Measurements from ENCODE around the gene RAVER2.

The RAVER2 gene

GRCh38 chr1:64857347-64857746 is 112.5 kb downstream of the RAVER2 start:
- TF ChIP-seq EZH2phosphoT487 (IDR thresholded peaks at IDR 0.05; ENCODE audit: low read depth) (no peak), CTCF (IDR thresholded peaks at IDR 0.05; ENCODE audit: low read depth, low read length) (no peak)
- Histone ChIP-seq H3K4me1 (ENCODE audit: low read length) (peaks cover 18% of the 10 kb centered on the region), H3K9me3 (ENCODE audit: insufficient read depth, low read length) (no peaks in the 10 kb centered on the region), H4K20me1 (ENCODE audit: insufficient read depth, low read length) (peaks cover 18% of the 10 kb centered on the region), H2AFZ (ENCODE audit: low read depth, low read length) (no peak overlapping the region), H3K4me2 (ENCODE audit: low read length) (no peak overlapping the region), H3K79me2 (ENCODE audit: low read length) (peaks cover 4% of the 10 kb centered on the region; the same call in 1 of the 2 replicates), H3K9ac (ENCODE audit: low read length) (no peak overlapping the region), H3K27me3 (ENCODE audit: low read depth, low read length) (no peaks in the 10 kb centered on the region), H3K36me3 (replicated peaks; ENCODE audit: low read depth, low read length) (peaks cover 35% of the 10 kb centered on the region), H3K4me3 (ENCODE audit: low read length) (no peak overlapping the region), H3K27ac (ENCODE audit: low read length) (no peak overlapping the region)

GRCh38 chr1:64861611-64862010 is 116.7 kb downstream of the RAVER2 start:
- H3K79me2 ChIP-seq (ENCODE audit: low read length), result peaks cover 13% of the 10 kb centered on the region; the same call in 1 of the 2 replicates
- no peak overlapping the region for H3K9ac ChIP-seq (ENCODE audit: low read length)
- peaks cover 27% of the 10 kb centered on the region for H4K20me1 ChIP-seq (ENCODE audit: insufficient read depth, low read length)
- H3K27ac ChIP-seq (ENCODE audit: low read length), result peak overlapping the region; percentile 57
- peak overlapping the region; percentile 63 for H3K4me2 ChIP-seq (ENCODE audit: low read length)
- H3K27me3 ChIP-seq (ENCODE audit: low read depth, low read length), result no peaks in the 10 kb centered on the region
- no peak overlapping the region for H2AFZ ChIP-seq (ENCODE audit: low read depth, low read length)
- 0 out of 2 replicates have a peak overlapping the region, but pooled peaks have one; percentile 13 for H3K4me3 ChIP-seq (ENCODE audit: low read length)
- peaks cover 37% of the 10 kb centered on the region for H3K36me3 ChIP-seq (replicated peaks; ENCODE audit: low read depth, low read length)
- H3K9me3 ChIP-seq (ENCODE audit: insufficient read depth, low read length), result no peaks in the 10 kb centered on the region
- TF ChIP-seq CTCF (IDR thresholded peaks at IDR 0.05; ENCODE audit: low read depth, low read length), result peak; percentile 37
- TF ChIP-seq EZH2phosphoT487 (IDR thresholded peaks at IDR 0.05; ENCODE audit: low read depth), result no peak
- peaks cover 46% of the 10 kb centered on the region for H3K4me1 ChIP-seq (ENCODE audit: low read length)

GRCh38 chr1:64864018-64864940 is 119.4 kb downstream of the RAVER2 start:
- Histone ChIP-seq H3K4me2 (ENCODE audit: low read length) (peak overlapping the region; percentile 67), H2AFZ (ENCODE audit: low read depth, low read length) (no peak overlapping the region), H4K20me1 (ENCODE audit: insufficient read depth, low read length) (peaks cover 24% of the 10 kb centered on the region), H3K27me3 (ENCODE audit: low read depth, low read length) (no peaks in the 10 kb centered on the region), H3K36me3 (replicated peaks; ENCODE audit: low read depth, low read length) (peaks cover 44% of the 10 kb centered on the region), H3K9me3 (ENCODE audit: insufficient read depth, low read length) (no peaks in the 10 kb centered on the region), H3K27ac (ENCODE audit: low read length) (peak overlapping the region; percentile 57), H3K79me2 (ENCODE audit: low read length) (peaks cover 13% of the 10 kb centered on the region; the same call in 1 of the 2 replicates), H3K4me3 (ENCODE audit: low read length) (peak overlapping the region; percentile 26), H3K4me1 (ENCODE audit: low read length) (peaks cover 50% of the 10 kb centered on the region), H3K9ac (ENCODE audit: low read length) (peak overlapping the region; percentile 39; the same call in 1 of the 2 replicates)
- TF ChIP-seq CTCF (IDR thresholded peaks at IDR 0.05; ENCODE audit: low read depth, low read length) (no peak), EZH2phosphoT487 (IDR thresholded peaks at IDR 0.05; ENCODE audit: low read depth) (no peak)

- H3K4me1 ChIP-seq (ENCODE audit: low read length), result peaks cover 50% of the 10 kb centered on the region
- H3K27ac ChIP-seq (ENCODE audit: low read length), result no peak overlapping the region
- no peak overlapping the region for H3K9ac ChIP-seq (ENCODE audit: low read length)
- no peak overlapping the region for H2AFZ ChIP-seq (ENCODE audit: low read depth, low read length)
- H3K36me3 ChIP-seq (replicated peaks; ENCODE audit: low read depth, low read length), result peaks cover 42% of the 10 kb centered on the region
- peak overlapping the region; percentile 67 for H3K4me2 ChIP-seq (ENCODE audit: low read length)
- peaks cover 27% of the 10 kb centered on the region for H4K20me1 ChIP-seq (ENCODE audit: insufficient read depth, low read length)
- peaks cover 13% of the 10 kb centered on the region; the same call in 1 of the 2 replicates for H3K79me2 ChIP-seq (ENCODE audit: low read length)
- no peak overlapping the region for H3K4me3 ChIP-seq (ENCODE audit: low read length)
- H3K27me3 ChIP-seq (ENCODE audit: low read depth, low read length), result no peaks in the 10 kb centered on the region
- H3K9me3 ChIP-seq (ENCODE audit: insufficient read depth, low read length), result no peaks in the 10 kb centered on the region
- TF ChIP-seq EZH2phosphoT487 (IDR thresholded peaks at IDR 0.05; ENCODE audit: low read depth), result no peak
- TF ChIP-seq CTCF (IDR thresholded peaks at IDR 0.05; ENCODE audit: low read depth, low read length), result no peak
Measured at GRCh38 chr1:64865105-64865757, 120.4 kb downstream of the RAVER2 start.
